Measurements from ENCODE around the gene TUBB2A. TPM values are rescaled to one million over a fixed set of nuclear protein-coding genes. Genes with fewer than 3 reads are reported as not detected.

The TUBB2A gene
- total RNA-seq, 1 donor from 2014 or later: 15.4 TPM

DNA sequence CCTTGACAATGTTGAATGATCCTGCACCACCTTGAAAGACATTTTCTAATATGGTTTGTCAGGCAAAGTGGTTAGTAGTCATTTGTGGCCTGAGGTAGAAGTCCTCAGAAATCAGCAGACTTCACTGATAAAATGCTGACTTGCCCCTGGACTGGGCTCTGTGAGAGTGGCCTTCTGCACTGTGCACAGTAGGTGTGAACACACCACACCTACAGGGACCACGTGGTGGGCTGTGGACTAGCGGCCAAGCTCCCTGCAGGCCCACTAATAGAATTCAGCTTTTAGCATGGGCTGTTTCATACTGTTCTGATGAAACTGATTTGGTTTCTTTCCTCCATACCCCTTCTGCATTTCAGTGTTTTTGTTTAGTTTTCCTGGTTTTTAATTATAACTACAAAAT, 31.5 kb downstream of the TUBB2A start:
- intact Hi-C loops (cut with DNase I): no loop called here
- H3K27ac ChIP-seq: no peak overlapping the region
- H3K36me3 ChIP-seq: no peaks in the 10 kb centered on the region
- TF ChIP-seq, protein P1, sequence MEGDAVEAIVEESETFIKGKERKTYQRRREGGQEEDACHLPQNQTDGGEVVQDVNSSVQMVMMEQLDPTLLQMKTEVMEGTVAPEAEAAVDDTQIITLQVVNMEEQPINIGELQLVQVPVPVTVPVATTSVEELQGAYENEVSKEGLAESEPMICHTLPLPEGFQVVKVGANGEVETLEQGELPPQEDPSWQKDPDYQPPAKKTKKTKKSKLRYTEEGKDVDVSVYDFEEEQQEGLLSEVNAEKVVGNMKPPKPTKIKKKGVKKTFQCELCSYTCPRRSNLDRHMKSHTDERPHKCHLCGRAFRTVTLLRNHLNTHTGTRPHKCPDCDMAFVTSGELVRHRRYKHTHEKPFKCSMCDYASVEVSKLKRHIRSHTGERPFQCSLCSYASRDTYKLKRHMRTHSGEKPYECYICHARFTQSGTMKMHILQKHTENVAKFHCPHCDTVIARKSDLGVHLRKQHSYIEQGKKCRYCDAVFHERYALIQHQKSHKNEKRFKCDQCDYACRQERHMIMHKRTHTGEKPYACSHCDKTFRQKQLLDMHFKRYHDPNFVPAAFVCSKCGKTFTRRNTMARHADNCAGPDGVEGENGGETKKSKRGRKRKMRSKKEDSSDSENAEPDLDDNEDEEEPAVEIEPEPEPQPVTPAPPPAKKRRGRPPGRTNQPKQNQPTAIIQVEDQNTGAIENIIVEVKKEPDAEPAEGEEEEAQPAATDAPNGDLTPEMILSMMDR (IDR thresholded peaks at IDR 0.05): no peak
- no peaks in the 10 kb centered on the region for H3K4me1 ChIP-seq
- H3K9me3 ChIP-seq: no peaks in the 10 kb centered on the region
- ATAC-seq (no peak), DNase-seq (no peak)
- no peak overlapping the region for H3K4me3 ChIP-seq
- no peaks in the 10 kb centered on the region for H3K27me3 ChIP-seq

DNA sequence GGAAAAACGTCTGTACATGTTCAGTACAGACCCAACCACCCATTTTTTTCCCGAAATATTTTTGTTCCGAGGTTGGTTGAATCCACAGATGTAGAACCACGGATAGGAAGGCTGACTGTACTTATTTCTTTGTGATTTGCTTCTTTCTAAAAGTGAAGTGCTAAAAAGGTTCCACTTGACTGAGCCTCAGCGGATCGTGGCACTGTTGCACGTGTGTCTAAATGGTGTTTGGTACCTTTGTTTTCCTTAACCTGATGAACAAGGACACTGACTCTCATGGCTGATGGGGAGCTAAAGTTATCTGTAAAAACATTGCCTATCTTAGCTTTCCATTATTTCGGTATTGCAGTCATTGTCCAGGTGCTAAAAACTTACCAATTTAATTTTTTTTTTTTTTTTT, 32.7 kb downstream of the TUBB2A start:
- H3K4me1 ChIP-seq: no peaks in the 10 kb centered on the region
- H3K36me3 ChIP-seq: no peaks in the 10 kb centered on the region
- ATAC-seq (no peak), DNase-seq (no peak)
- H3K27ac ChIP-seq: no peak overlapping the region
- H3K27me3 ChIP-seq: no peaks in the 10 kb centered on the region
- H3K9me3 ChIP-seq: no peaks in the 10 kb centered on the region
- H3K4me3 ChIP-seq: no peak overlapping the region
- intact Hi-C loops (cut with DNase I): no loop called here
- TF ChIP-seq, protein P1 (IDR thresholded peaks at IDR 0.05): no peak

DNA sequence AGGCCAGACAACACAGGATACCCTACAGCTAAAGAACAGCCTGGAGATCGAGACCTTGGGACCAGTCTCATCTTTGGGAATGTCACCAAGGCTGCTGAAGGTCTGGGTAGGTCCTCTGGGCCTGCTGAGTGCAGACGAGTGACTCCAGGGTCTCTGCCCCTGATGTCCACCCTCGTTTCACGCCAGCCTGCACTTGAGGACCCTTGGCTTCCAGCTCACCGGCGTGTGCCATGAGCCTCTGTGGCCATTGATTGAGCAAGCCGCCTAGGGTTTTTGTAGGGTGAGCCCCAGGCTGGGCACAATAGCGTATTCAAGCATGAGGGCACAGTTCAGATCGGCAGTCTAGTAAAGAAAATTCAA, 34.5 kb downstream of the TUBB2A start:
- TF ChIP-seq, protein P1 (IDR thresholded peaks at IDR 0.05): no peak
- Histone ChIP-seq H3K4me3 (no peak overlapping the region), H3K27me3 (no peaks in the 10 kb centered on the region), H3K9me3 (no peaks in the 10 kb centered on the region), H3K27ac (no peak overlapping the region), H3K36me3 (no peaks in the 10 kb centered on the region), H3K4me1 (peaks cover 5% of the 10 kb centered on the region)
- DNase-seq (no peak), ATAC-seq (no peak)
- intact Hi-C loops (cut with DNase I): no loop called here

DNA sequence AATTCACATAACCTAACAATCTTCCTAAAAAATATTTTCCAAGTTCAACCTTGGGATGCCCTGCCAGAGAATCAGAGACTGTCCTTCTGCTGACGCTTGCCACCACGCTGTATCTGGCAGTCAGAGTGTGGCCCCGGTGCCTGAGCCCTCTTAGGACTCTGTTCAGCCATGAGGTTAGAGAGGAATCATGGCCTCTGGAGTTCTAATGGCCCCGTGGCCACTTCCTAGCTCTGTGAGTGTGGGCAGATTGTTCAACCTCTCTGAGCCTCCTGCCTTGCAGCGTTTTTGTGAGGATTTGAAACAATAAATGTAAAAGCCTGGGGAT, 36.6 kb downstream of the TUBB2A start:
- H3K36me3 ChIP-seq: peaks cover 1% of the 10 kb centered on the region
- H3K4me3 ChIP-seq: no peak overlapping the region
- ATAC-seq: no peak
- TF ChIP-seq, protein P1 (IDR thresholded peaks at IDR 0.05): no peak
- no peak for DNase-seq
- no peak overlapping the region for H3K27ac ChIP-seq
- no peaks in the 10 kb centered on the region for H3K27me3 ChIP-seq
- H3K4me1 ChIP-seq: peaks cover 5% of the 10 kb centered on the region
- H3K9me3 ChIP-seq: no peaks in the 10 kb centered on the region
- intact Hi-C loops (cut with DNase I): no loop called here

DNA sequence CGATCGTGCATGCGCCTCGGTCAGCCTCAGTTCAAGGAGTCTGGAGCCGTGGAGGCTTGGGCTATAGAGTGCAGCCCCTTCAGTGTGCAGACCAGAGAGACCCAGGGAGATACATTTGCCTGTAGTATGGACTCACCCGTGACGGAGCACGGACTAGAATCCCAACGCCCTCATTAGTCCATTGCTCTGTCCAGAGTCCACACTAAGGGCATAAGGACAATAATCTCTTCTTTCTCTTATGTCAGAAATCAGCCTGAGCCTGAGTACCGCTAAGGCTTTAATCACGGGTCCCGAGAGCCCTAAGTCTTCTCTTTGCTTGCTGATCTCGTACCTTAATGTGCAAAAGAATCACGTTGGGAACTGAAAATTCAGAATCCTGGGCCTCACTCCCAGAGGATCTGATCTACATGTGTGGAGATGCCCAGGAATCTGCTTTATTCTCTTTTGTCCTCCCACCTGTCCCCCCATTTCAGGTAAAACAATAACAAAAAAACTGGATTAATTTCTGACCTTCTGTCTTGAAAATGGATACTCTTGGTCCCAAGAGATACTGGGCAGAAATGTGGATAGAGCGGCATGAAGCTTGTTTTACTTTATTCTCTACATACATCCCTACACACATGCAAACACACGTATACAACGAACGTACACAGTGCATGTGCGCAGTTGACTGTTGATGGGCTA, 38.2 kb downstream of the TUBB2A start:
- peak overlapping the region; percentile 86 for H3K27ac ChIP-seq
- DNase-seq (no peak), ATAC-seq (peak; percentile 34)
- H3K9me3 ChIP-seq: no peaks in the 10 kb centered on the region
- peak overlapping the region; percentile 77 for H3K4me3 ChIP-seq
- peaks cover 17% of the 10 kb centered on the region for H3K36me3 ChIP-seq
- H3K27me3 ChIP-seq: no peaks in the 10 kb centered on the region
- H3K4me1 ChIP-seq: peaks cover 5% of the 10 kb centered on the region
- intact Hi-C loops (cut with DNase I): no loop called here
- TF ChIP-seq, protein P1 (IDR thresholded peaks at IDR 0.05): no peak

All from upper lobe of right lung (tissue), 1 donor.